Omental fat pad (tissue), 4 donors: ENCODE measurements around the gene EP400. TPM values are rescaled to one million over a fixed set of nuclear protein-coding genes. Genes with fewer than 3 reads are reported as not detected.

Experiments
- ATAC-seq: fragments of 150-250 bp; one replicate; pipeline ENCODE4 v1.9.1; 2016; ENCODE audit warnings: mild to moderate bottlenecking, moderate library complexity; ENCODE audit not compliant: low FRiP score
- DNase-seq: peaks from one replicate; pipeline ENCODE4 v3.0.0-alpha.2; 2019; ENCODE audit warnings: low spot score
- CTCF ChIP-seq, 3 donors: fragments of 450-650 bp; IDR thresholded peaks; one replicate each; pipeline ENCODE4 v1.5.1; 2016 to 2017; ENCODE audit warnings: antibody characterized with exemption in 3 of 3, mild to moderate bottlenecking in 3 of 3, moderate library complexity in 2 of 3
- total RNA-seq, 4 donors: library from RNA; depleted of rRNA; stranded (reverse); fragments of >200 nt; gene quantifications; one replicate each; pipeline ENCODE4 v1.1.0, GENCODE V29; 2016

EP400 gene
- total RNA-seq, 4 donors from 2014 or later = 16.1 to 34.2 (median 24.7) TPM

- TF ChIP-seq CTCF (IDR thresholded peaks at IDR 0.05) = no peak
- ATAC-seq (no peak), DNase-seq (no peak)
Measured at GRCh38 chr12:131922772-131923171, 27.0 kb upstream of the EP400 start.

- no peak for ATAC-seq
- no peak for TF ChIP-seq CTCF (IDR thresholded peaks at IDR 0.05)
- no peak for DNase-seq
Measured at GRCh38 chr12:131923260-131923659, 26.5 kb upstream of the EP400 start.

- ATAC-seq = no peak
- no peak for TF ChIP-seq CTCF (IDR thresholded peaks at IDR 0.05)
- DNase-seq = no peak
Measured at GRCh38 chr12:131927110-131928079, 22.3 kb upstream of the EP400 start.

DNA sequence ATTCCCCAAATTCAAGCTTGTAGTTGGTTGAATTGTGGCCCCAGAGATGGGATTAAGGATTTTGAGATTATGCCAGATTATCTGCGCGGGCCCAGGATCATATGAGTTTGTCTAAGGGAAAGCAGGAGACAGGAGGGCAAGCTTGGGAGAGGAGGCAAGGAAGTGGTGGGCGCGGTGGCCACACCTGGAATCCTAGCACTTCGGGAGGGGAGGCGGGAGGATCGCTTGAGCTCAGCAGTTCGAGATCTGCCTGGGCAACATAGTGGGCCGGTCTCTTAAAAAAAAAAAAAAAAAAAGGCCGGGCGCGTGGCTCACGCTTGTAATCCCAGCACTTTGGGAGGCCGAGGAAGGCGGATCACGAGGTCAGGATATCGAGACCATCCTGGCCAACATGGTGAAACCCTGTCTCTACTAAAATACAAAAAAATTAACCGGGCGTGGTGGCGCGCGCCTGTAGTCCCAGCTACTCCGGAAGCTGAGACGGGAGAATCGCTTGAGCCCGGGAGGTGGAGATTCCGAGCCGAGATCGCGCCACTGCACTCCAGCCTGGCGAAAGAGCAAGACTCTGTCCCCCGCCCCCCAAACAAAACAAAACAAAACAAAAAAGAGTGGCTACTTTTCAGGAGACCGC, 21.5 kb upstream of the EP400 start:
- no peak for TF ChIP-seq CTCF (IDR thresholded peaks at IDR 0.05)
- ATAC-seq (no peak), DNase-seq (no peak)

GRCh38 chr12:131928711-131929580, 20.8 kb upstream of the EP400 start, which contains the start of gene PUS1:
Gene PUS1, plus strand, starts transcription at chr12:131929276. Its CDS starts 447 bp downstream, at chr12:131929723.
- TF ChIP-seq CTCF (IDR thresholded peaks at IDR 0.05) = no peak
- ATAC-seq = peak; percentile 84
- peak; percentile 75 for DNase-seq

DNA sequence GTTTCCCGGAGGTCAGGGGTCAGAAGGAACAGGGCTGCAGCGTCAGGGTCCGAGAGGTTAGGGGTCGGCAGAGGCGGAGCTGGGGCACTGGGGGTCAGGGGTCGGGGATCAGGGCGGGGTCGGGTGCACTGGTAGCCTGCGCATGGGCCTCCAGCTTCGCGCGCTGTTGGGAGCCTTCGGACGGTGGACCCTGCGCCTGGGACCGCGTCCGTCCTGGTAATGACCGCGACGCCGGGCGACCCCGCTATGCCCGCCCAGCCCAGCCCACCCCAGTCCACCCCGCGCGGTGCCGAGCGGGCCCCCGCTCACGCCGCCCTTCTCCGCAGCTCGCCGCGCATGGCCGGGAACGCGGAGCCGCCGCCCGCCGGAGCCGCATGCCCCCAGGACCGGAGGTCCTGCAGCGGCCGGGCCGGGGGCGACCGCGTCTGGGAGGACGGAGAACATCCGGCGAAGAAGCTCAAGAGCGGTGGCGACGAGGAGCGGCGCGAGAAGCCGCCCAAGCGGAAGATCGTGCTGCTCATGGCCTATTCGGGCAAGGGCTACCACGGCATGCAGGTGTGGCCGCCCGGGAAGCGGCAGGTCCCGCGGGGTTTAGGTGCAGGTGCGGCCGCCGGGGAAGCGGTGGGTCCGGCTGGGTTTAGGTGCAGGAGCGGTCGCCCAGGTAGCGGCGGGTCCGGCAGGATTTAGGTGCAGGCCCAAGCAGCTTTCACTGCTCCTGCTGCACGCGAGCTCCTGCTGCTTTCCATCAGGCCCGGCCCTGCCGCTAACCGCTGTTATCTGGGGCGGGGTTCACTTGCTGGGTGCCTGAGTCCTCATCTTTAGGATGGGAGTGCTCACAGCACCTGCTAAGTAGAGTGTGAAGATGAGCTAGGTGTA, 19.9 kb upstream of the EP400 start:
- ATAC-seq (peak; percentile 20), DNase-seq (no peak)
- no peak for TF ChIP-seq CTCF (IDR thresholded peaks at IDR 0.05)
